ENCODE data around the gene MAST3.

Gene MAST3

DNA sequence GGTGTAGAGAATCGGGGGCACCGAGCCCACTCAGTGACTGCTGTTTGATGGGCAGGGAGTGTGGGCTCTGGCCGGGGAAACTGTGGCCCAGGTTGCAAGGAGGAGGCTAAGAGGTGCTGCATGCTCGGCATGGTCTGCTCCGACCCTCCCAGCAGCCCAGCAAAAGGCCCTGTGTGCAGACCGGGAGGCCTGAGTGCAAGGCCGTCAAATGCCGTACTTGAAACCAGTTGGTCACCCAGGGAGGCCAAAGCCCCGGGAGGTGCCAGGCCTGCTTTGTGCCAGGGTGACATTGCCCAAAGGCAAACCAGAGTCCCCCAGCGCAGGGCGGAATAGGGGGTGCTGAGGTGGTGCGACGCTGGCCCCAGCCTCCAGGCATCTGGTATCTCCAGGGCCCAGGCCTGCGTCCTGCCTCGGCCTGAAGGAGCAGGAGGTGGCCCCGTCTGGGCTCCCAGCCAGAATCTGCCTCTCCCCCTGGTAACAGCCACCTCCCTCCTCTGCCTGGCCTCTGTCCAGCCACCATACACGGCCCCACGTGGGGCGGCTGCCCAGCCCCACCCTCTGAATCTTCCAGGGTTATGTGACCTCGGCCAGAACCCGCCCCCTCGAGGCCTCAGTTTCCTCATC lies 59.4 kb downstream of the MAST3 start (continued):
- no peak for TF ChIP-seq ZNF777 (tag by site-specific recombination; IDR thresholded peaks at IDR 0.05; ENCODE audit: borderline replicate concordance)
- TF ChIP-seq BCL11A (tag by site-specific recombination; IDR thresholded peaks at IDR 0.05; ENCODE audit: low read depth) = no peak
- TF ChIP-seq ZNF596 (tag by site-specific recombination; IDR thresholded peaks at IDR 0.05) = no peak
- TF ChIP-seq GLI4 (tag by site-specific recombination; IDR thresholded peaks at IDR 0.05) = no peak
- no peak for TF ChIP-seq ZNF302 (tag by site-specific recombination; IDR thresholded peaks at IDR 0.05; ENCODE audit: low read depth)
- no peak for TF ChIP-seq ZNF544 (tag by site-specific recombination; IDR thresholded peaks at IDR 0.05)
- TF ChIP-seq ZNF48 (tag by site-specific recombination; IDR thresholded peaks at IDR 0.05) = no peak
- TF ChIP-seq ZNF335 (tag by site-specific recombination; conservative IDR thresholded peaks at IDR 0.05) = no peak
- TF ChIP-seq MEIS1 (CRISPR knock-in tag; IDR thresholded peaks at IDR 0.05; ENCODE audit: borderline replicate concordance) = no peak
- no peak for TF ChIP-seq ZNF169 (tag by site-specific recombination; IDR thresholded peaks at IDR 0.05)
- TF ChIP-seq, protein P1, sequence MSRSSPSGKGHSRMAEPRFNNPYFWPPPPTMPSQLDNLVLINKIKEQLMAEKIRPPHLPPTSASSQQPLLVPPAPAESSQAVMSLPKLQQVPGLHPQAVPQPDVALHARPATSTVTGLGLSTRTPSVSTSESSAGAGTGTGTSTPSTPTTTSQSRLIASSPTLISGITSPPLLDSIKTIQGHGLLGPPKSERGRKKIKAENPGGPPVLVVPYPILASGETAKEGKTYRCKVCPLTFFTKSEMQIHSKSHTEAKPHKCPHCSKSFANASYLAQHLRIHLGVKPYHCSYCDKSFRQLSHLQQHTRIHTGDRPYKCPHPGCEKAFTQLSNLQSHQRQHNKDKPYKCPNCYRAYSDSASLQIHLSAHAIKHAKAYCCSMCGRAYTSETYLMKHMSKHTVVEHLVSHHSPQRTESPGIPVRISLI (tag by site-specific recombination; IDR thresholded peaks at IDR 0.05) = no peak
- no peak for TF ChIP-seq ZNF426 (tag by site-specific recombination; IDR thresholded peaks at IDR 0.05)
- TF ChIP-seq ZNF19 (tag by site-specific recombination; IDR thresholded peaks at IDR 0.05; ENCODE audit: low read depth) = no peak
- TF ChIP-seq, protein P2, sequence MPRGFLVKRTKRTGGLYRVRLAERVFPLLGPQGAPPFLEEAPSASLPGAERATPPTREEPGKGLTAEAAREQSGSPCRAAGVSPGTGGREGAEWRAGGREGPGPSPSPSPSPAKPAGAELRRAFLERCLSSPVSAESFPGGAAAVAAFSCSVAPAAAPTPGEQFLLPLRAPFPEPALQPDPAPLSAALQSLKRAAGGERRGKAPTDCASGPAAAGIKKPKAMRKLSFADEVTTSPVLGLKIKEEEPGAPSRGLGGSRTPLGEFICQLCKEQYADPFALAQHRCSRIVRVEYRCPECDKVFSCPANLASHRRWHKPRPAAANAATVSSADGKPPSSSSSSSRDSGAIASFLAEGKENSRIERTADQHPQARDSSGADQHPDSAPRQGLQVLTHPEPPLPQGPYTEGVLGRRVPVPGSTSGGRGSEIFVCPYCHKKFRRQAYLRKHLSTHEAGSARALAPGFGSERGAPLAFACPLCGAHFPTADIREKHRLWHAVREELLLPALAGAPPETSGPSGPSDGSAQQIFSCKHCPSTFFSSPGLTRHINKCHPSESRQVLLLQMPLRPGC (tag by site-specific recombination; IDR thresholded peaks at IDR 0.05) = no peak
- TF ChIP-seq, protein P3, sequence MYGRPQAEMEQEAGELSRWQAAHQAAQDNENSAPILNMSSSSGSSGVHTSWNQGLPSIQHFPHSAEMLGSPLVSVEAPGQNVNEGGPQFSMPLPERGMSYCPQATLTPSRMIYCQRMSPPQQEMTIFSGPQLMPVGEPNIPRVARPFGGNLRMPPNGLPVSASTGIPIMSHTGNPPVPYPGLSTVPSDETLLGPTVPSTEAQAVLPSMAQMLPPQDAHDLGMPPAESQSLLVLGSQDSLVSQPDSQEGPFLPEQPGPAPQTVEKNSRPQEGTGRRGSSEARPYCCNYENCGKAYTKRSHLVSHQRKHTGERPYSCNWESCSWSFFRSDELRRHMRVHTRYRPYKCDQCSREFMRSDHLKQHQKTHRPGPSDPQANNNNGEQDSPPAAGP (tag by site-specific recombination; IDR thresholded peaks at IDR 0.05) = 0 out of 2 replicates have a peak, but pooled peaks have one; percentile 59
- no peak for TF ChIP-seq EGR2 (tag by site-specific recombination; IDR thresholded peaks at IDR 0.05; ENCODE audit: low read depth)
- TF ChIP-seq ZNF510 (tag by site-specific recombination; IDR thresholded peaks at IDR 0.05; ENCODE audit: insufficient replicate concordance) = no peak
- no peak for TF ChIP-seq ZNF266 (tag by site-specific recombination; IDR thresholded peaks at IDR 0.05; ENCODE audit: low read depth)
- TF ChIP-seq, protein P4, sequence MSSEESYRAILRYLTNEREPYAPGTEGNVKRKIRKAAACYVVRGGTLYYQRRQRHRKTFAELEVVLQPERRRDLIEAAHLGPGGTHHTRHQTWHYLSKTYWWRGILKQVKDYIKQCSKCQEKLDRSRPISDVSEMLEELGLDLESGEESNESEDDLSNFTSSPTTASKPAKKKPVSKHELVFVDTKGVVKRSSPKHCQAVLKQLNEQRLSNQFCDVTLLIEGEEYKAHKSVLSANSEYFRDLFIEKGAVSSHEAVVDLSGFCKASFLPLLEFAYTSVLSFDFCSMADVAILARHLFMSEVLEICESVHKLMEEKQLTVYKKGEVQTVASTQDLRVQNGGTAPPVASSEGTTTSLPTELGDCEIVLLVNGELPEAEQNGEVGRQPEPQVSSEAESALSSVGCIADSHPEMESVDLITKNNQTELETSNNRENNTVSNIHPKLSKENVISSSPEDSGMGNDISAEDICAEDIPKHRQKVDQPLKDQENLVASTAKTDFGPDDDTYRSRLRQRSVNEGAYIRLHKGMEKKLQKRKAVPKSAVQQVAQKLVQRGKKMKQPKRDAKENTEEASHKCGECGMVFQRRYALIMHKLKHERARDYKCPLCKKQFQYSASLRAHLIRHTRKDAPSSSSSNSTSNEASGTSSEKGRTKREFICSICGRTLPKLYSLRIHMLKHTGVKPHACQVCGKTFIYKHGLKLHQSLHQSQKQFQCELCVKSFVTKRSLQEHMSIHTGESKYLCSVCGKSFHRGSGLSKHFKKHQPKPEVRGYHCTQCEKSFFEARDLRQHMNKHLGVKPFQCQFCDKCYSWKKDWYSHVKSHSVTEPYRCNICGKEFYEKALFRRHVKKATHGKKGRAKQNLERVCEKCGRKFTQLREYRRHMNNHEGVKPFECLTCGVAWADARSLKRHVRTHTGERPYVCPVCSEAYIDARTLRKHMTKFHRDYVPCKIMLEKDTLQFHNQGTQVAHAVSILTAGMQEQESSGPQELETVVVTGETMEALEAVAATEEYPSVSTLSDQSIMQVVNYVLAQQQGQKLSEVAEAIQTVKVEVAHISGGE (tag by site-specific recombination; conservative IDR thresholded peaks at IDR 0.05; ENCODE audit: low read depth) = no peak
- no peak for TF ChIP-seq ZNF670 (tag by site-specific recombination; IDR thresholded peaks at IDR 0.05; ENCODE audit: low read depth)
- TF ChIP-seq ZNF391 (tag by site-specific recombination; IDR thresholded peaks at IDR 0.05; ENCODE audit: borderline replicate concordance, low read depth) = no peak
- TF ChIP-seq ZNF10 (tag by site-specific recombination; IDR thresholded peaks at IDR 0.05) = no peak
- TF ChIP-seq, protein P5, sequence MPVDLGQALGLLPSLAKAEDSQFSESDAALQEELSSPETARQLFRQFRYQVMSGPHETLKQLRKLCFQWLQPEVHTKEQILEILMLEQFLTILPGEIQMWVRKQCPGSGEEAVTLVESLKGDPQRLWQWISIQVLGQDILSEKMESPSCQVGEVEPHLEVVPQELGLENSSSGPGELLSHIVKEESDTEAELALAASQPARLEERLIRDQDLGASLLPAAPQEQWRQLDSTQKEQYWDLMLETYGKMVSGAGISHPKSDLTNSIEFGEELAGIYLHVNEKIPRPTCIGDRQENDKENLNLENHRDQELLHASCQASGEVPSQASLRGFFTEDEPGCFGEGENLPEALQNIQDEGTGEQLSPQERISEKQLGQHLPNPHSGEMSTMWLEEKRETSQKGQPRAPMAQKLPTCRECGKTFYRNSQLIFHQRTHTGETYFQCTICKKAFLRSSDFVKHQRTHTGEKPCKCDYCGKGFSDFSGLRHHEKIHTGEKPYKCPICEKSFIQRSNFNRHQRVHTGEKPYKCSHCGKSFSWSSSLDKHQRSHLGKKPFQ (tag by site-specific recombination; IDR thresholded peaks at IDR 0.05) = no peak
- no peak for TF ChIP-seq ZNF768 (tag by site-specific recombination; IDR thresholded peaks at IDR 0.05)
- no peak for TF ChIP-seq ZNF274 (IDR thresholded peaks at IDR 0.05; ENCODE audit: low read length)
- TF ChIP-seq ZNF274 (tag by site-specific recombination; IDR thresholded peaks at IDR 0.05; ENCODE audit: borderline replicate concordance) = no peak
- TF ChIP-seq, protein P6, sequence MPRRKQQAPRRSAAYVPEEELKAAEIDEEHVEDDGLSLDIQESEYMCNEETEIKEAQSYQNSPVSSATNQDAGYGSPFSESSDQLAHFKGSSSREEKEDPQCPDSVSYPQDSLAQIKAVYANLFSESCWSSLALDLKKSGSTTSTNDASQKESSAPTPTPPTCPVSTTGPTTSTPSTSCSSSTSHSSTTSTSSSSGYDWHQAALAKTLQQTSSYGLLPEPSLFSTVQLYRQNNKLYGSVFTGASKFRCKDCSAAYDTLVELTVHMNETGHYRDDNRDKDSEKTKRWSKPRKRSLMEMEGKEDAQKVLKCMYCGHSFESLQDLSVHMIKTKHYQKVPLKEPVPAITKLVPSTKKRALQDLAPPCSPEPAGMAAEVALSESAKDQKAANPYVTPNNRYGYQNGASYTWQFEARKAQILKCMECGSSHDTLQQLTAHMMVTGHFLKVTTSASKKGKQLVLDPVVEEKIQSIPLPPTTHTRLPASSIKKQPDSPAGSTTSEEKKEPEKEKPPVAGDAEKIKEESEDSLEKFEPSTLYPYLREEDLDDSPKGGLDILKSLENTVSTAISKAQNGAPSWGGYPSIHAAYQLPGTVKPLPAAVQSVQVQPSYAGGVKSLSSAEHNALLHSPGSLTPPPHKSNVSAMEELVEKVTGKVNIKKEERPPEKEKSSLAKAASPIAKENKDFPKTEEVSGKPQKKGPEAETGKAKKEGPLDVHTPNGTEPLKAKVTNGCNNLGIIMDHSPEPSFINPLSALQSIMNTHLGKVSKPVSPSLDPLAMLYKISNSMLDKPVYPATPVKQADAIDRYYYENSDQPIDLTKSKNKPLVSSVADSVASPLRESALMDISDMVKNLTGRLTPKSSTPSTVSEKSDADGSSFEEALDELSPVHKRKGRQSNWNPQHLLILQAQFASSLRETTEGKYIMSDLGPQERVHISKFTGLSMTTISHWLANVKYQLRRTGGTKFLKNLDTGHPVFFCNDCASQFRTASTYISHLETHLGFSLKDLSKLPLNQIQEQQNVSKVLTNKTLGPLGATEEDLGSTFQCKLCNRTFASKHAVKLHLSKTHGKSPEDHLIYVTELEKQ (tag by site-specific recombination; IDR thresholded peaks at IDR 0.05; ENCODE audit: borderline replicate concordance) = no peak
- no peak for TF ChIP-seq REPIN1 (tag by site-specific recombination; IDR thresholded peaks at IDR 0.05; ENCODE audit: low read depth)

All from HEK293 (cell line).